Pancreas (tissue), 10 donors: ENCODE measurements around the gene PIAS4. TPM values are rescaled to one million over a fixed set of nuclear protein-coding genes. Genes with fewer than 3 reads are reported as not detected.
A peak's percentile ranks its signal among the peaks of the same experiment; 100 is the strongest.

Experiments used
- ATAC-seq, 4 donors: fragments of 200-7000 bp; cut with Tn5 transposase; one replicate each; pipeline versions ENCODE4 v1.8.0 to v1.9.1; 2020; ENCODE audit warnings: mild to moderate bottlenecking in 4 of 4, moderate library complexity in 4 of 4
- DNase-seq, 6 donors: peaks; one replicate each; pipeline ENCODE4 v3.0.0-alpha.2; 2020
- FAIRE-seq: peaks from 2 replicates; lab custom pipeline; 2012; peaks lifted over from hg19 to GRCh38; lab: Jason Lieb, UNC
- H3K27ac ChIP-seq, 4 donors: fragments of 200-600 bp; sonication (generic); 1 replicate in 3 of 4; 2 replicates in 1 of 4; pipeline versions ENCODE4 v1.5.0 to v1.8.0; 2020
- H3K27me3 ChIP-seq, 4 donors: fragments of 200-600 bp; one replicate each; pipeline ENCODE4 v1.8.0; 2021
- H3K36me3 ChIP-seq, 3 donors: fragments of 200-600 bp; sonication (generic) in 1 of 3; one replicate each; pipeline versions ENCODE4 v1.5.0 to v1.8.0; 2020 to 2021
- H3K4me1 ChIP-seq, 3 donors: fragments of 200-600 bp; one replicate each; pipeline ENCODE4 v1.8.0; 2021
- H3K4me3 ChIP-seq, 4 donors: fragments of 200-600 bp; sonication (generic) in 2 of 4; one replicate each; pipeline versions ENCODE4 v1.5.0 to v1.8.0; 2020 to 2021
- H3K9me3 ChIP-seq, 4 donors: fragments of 200-600 bp; one replicate each; pipeline ENCODE4 v1.8.0; 2021
- CTCF ChIP-seq, 4 donors: fragments of 200-600 bp; sonication (generic) in 3 of 4; IDR thresholded peaks; one replicate each; pipeline versions ENCODE4 v1.5.0 to v1.8.0; 2021; ENCODE audit warnings: antibody characterized with exemption in 4 of 4
- WGBS, 2 donors: extraction: QIAGEN DNeasy Blood & Tissue Kit; methylation state at CpG; one replicate each; pipeline ENCODE4 v1.1.7; 2013; 5-methylcytosine and 5-hydroxymethylcytosine counted together
- intact Hi-C, 3 donors: fragments of 100-400 bp; cut with DNase I; formaldehyde crosslinking; loops; one replicate each; pipeline versions ENCODE4 v1.11.1 to v1.14.2; 2022
- polyA plus RNA-seq, 2 donors: library from polyadenylated mRNA; stranded (reverse); fragments of 200-250 nt; gene quantifications; one replicate each; pipeline ENCODE4 v1.2.3, GENCODE V29; 2013
- total RNA-seq, 6 donors: library from RNA; stranded (reverse); fragmentation: NEBNext Ultra II Directional in 4 of 6; extraction: Animal tissue kit (Norgen Biotek cat#: 25700) in 4 of 6; gene quantifications; one replicate each; pipeline versions ENCODE4 v1.2.1 to v1.2.4, GENCODE V29; 2021 to 2023
- donor health status: healthy with polysubstance abuse.
- donor health status: DM: no; HTN: no; CAD: no; lungs with moderate emphysema.
- donor health status: DM: no; HTN: no; CAD: no.
- donor health status: control.
- donor health status: control.
- donor health status: Bipolar disorder and iron deficiency.
- donor health status: DM: yes; HTN: yes; CAD: no.
- donor health status: DM: no; HTN: no; CAD: no.
- donor health status: DM: no; HTN: no; CAD: no.
- donor health status: DM: yes; HTN: yes; CAD: no.

PIAS4 gene
- total and polyA plus RNA-seq, 8 donors, result 12.8 to 25.3 (median 15.4) TPM

- no peak overlapping the region for H3K27ac ChIP-seq
- FAIRE-seq, result no peak
- no peaks in the 10 kb centered on the region for H3K27me3 ChIP-seq
- no peak for ATAC-seq
- peak in 2 of 6 donors; percentile 25 to 55 for DNase-seq
- no peak for TF ChIP-seq CTCF (IDR thresholded peaks at IDR 0.05)
- no peak overlapping the region for H3K4me3 ChIP-seq
- peaks cover 0 to 9% (median 2%) of the 10 kb centered on the region in 3 donors for H3K36me3 ChIP-seq
- intact Hi-C loops, result loop anchor here in 1 of 3 donors (5.0 kb wide), 1 partner anchor 34 kb away; no protein-coding TSS in a partner anchor
- H3K9me3 ChIP-seq, result no peaks in the 10 kb centered on the region
- 84 to 88% methylated on average over 22 of the region's 22 CpGs for WGBS, 2 donors
- peaks cover 14 to 32% (median 27%) of the 10 kb centered on the region in 3 donors for H3K4me1 ChIP-seq
These were observed 10.6 kb downstream of the PIAS4 start for GRCh38 chr19:4018140-4018613.

- 88 to 90% methylated on average over 18 to 19 of the region's 19 CpGs for WGBS, 2 donors
- TF ChIP-seq CTCF (IDR thresholded peaks at IDR 0.05), result no peak
- peaks cover 14 to 24% (median 22%) of the 10 kb centered on the region in 3 donors for H3K4me1 ChIP-seq
- peaks cover 0 to 5% (median 0%) of the 10 kb centered on the region in 3 donors for H3K36me3 ChIP-seq
- H3K27me3 ChIP-seq, result no peaks in the 10 kb centered on the region
- intact Hi-C loops, result loop anchor here in 1 of 3 donors (5.0 kb wide), 1 partner anchor 33 kb away; no protein-coding TSS in a partner anchor
- no peaks in the 10 kb centered on the region for H3K9me3 ChIP-seq
- ATAC-seq (no peak), DNase-seq (peak in 2 of 6 donors; percentile 33 to 54), FAIRE-seq (no peak)
- no peak overlapping the region for H3K4me3 ChIP-seq
- no peak overlapping the region for H3K27ac ChIP-seq
These were observed 11.4 kb downstream of the PIAS4 start for GRCh38 chr19:4018775-4019504.

- Histone ChIP-seq H3K27me3 (no peaks in the 10 kb centered on the region), H3K4me1 (peaks cover 14 to 18% (median 16%) of the 10 kb centered on the region in 3 donors), H3K27ac (no peak overlapping the region), H3K9me3 (no peaks in the 10 kb centered on the region), H3K36me3 (no peaks in the 10 kb centered on the region), H3K4me3 (no peak overlapping the region)
- 74 to 81% methylated on average over 17 of the region's 17 CpGs for WGBS, 2 donors
- no peak for ATAC-seq
- no peak for FAIRE-seq
- intact Hi-C loops, result loop anchor here in 1 of 3 donors (5.0 kb wide), 1 partner anchor 33 kb away; no protein-coding TSS in a partner anchor
- TF ChIP-seq CTCF (IDR thresholded peaks at IDR 0.05), result no peak
- peak in 4 of 6 donors; percentile 23 to 68 (median 56) for DNase-seq
These were observed 12.0 kb downstream of the PIAS4 start for GRCh38 chr19:4019578-4019977.

GRCh38 chr19:4023600-4024398, 16.3 kb downstream of the PIAS4 start:
- DNase-seq (peak in 1 of 6 donors; percentile 45), FAIRE-seq (no peak), ATAC-seq (no peak)
- 85 to 89% methylated on average over 33 to 34 of the region's 34 CpGs for WGBS, 2 donors
- Histone ChIP-seq H3K9me3 (no peaks in the 10 kb centered on the region), H3K27me3 (no peaks in the 10 kb centered on the region), H3K36me3 (peaks cover 0 to 14% (median 0%) of the 10 kb centered on the region in 3 donors), H3K4me3 (no peak overlapping the region), H3K27ac (no peak overlapping the region), H3K4me1 (no peaks in the 10 kb centered on the region)
- no peak for TF ChIP-seq CTCF (IDR thresholded peaks at IDR 0.05)
- intact Hi-C loops, result no loop called here
